Ovary (tissue), 9 donors: ENCODE results near the gene ADCY5. TPM values are rescaled to one million over a fixed set of nuclear protein-coding genes. Genes with fewer than 3 reads are reported as not detected.

ENCODE experiments used
- DNase-seq, 5 donors: peaks; one replicate each; pipeline ENCODE4 v3.0.0-alpha.2; 2019 to 2020
- H3K27ac ChIP-seq, 2 donors: fragments of 200-600 bp; one replicate each; pipeline versions ENCODE4 v1.5.1 to v1.8.0; 2019 to 2022
- H3K27me3 ChIP-seq: fragments of 200-600 bp; one replicate; pipeline ENCODE4 v1.8.0; 2022
- H3K36me3 ChIP-seq: fragments of 200-600 bp; sonication (generic); one replicate; pipeline ENCODE4 v1.5.1; 2019
- H3K4me1 ChIP-seq: one replicate; pipeline ENCODE4 v1.8.1; 2013; ENCODE audit warnings: mild to moderate bottlenecking, moderate library complexity; ENCODE audit not compliant: insufficient read depth
- H3K4me3 ChIP-seq: fragments of 200-600 bp; sonication (generic); one replicate; pipeline ENCODE4 v1.5.1; 2017
- H3K9me3 ChIP-seq, 2 donors: fragments of 200-600 bp in 1 of 2; sonication (generic) in 1 of 2; one replicate each; pipeline versions ENCODE4 v1.5.1 to v1.8.1; 2013 to 2019; ENCODE audit warnings: mild to moderate bottlenecking in 1 of 2, moderate library complexity in 1 of 2
- CTCF ChIP-seq, 3 donors: fragments of 450-650 bp in 2 of 3; fragments of 200-600 bp in 1 of 3; IDR thresholded peaks; one replicate each; pipeline versions ENCODE4 v1.5.1 to v1.8.0; 2016 to 2022; ENCODE audit warnings: antibody characterized with exemption in 3 of 3, mild to moderate bottlenecking in 1 of 3
- EP300 ChIP-seq: sonication (generic); formaldehyde crosslinking; IDR thresholded peaks from one replicate; pipeline ENCODE4 v1.6.1; 2017; ENCODE audit warnings: antibody characterized with exemption
- POLR2A ChIP-seq: fragments of 450-650 bp; IDR thresholded peaks from one replicate; pipeline ENCODE4 v1.6.1; 2017; ENCODE audit warnings: antibody characterized with exemption, mild to moderate bottlenecking, moderate library complexity
- WGBS, 3 donors: extraction: QIAGEN DNeasy Blood & Tissue Kit in 1 of 3; methylation state at CpG; one replicate each; pipeline versions ENCODE4 v1.1.5 to v1.1.7; 2013 to 2017; 5-methylcytosine and 5-hydroxymethylcytosine counted together
- intact Hi-C, 4 donors: fragments of 100-400 bp; cut with DNase I; formaldehyde crosslinking; loops; one replicate each; pipeline versions ENCODE4 v1.11.0 to v1.15.1; 2022 to 2023
- polyA plus RNA-seq, 2 donors: library from polyadenylated mRNA; stranded (reverse); fragments of 200-250 nt in 1 of 2; fragments of 350-450 nt in 1 of 2; fragmentation: Illumina TruSeq in 1 of 2; extraction: RNeasy Lipid Tissue Mini Kit (QIAGEN cat#74804) in 1 of 2; gene quantifications; one replicate each; pipeline ENCODE4 v1.2.3, GENCODE V29; 2013 to 2014
- total RNA-seq, 7 donors: library from RNA; depleted of rRNA in 2 of 7; stranded (reverse); fragments of >200 nt in 2 of 7; fragmentation: NEBNext Ultra II Directional in 3 of 7; extraction: Animal tissue kit (Norgen Biotek cat#: 25700) in 3 of 7; gene quantifications; one replicate each; pipeline versions ENCODE4 v1.1.0 to v1.2.4, GENCODE V29; 2016 to 2023
- donor health status: DM: no; HTN: no; CAD: no; lungs with moderate emphysema.
- donor health status: DM: no; HTN: no; CAD: no.
- donor health status: Bipolar disorder and iron deficiency.
- donor health status: DM: yes; HTN: yes; CAD: no.
- donor health status: DM: no; HTN: no; CAD: no.
- donor health status: DM: yes; HTN: yes; CAD: no.

The ADCY5 gene
- total and polyA plus RNA-seq, 9 donors = 5.3 to 36.2 (median 20.3) TPM

GRCh38 chr3:123300056-123300455 lies 148.8 kb downstream of the ADCY5 start:
- no peak overlapping the region for H3K4me3 ChIP-seq
- H3K27ac ChIP-seq = no peak overlapping the region
- DNase-seq = no peak
- TF ChIP-seq CTCF (IDR thresholded peaks at IDR 0.05) = no peak
- no peak for TF ChIP-seq EP300
- TF ChIP-seq POLR2A = no peak
- H3K36me3 ChIP-seq = no peaks in the 10 kb centered on the region
- no peaks in the 10 kb centered on the region for H3K4me1 ChIP-seq
- no peaks in the 10 kb centered on the region for H3K9me3 ChIP-seq
- WGBS, 3 donors = 91 to 93% (median 92%) methylated on average over 16 of the region's 16 CpGs
- intact Hi-C loops = no loop called here
- H3K27me3 ChIP-seq = no peaks in the 10 kb centered on the region

- Histone ChIP-seq H3K27ac (no peak overlapping the region), H3K4me3 (no peak overlapping the region), H3K36me3 (no peaks in the 10 kb centered on the region), H3K4me1 (no peaks in the 10 kb centered on the region), H3K27me3 (no peaks in the 10 kb centered on the region), H3K9me3 (no peaks in the 10 kb centered on the region)
- no peak for DNase-seq
- intact Hi-C loops = no loop called here
- TF ChIP-seq EP300 (no peak), CTCF (IDR thresholded peaks at IDR 0.05) (no peak), POLR2A (no peak)
- WGBS, 3 donors = 73 to 86% (median 78%) methylated on average over 7 to 8 of the region's 8 CpGs
Observed at GRCh38 chr3:123299581-123299980, 149.3 kb downstream of the ADCY5 start.

DNA sequence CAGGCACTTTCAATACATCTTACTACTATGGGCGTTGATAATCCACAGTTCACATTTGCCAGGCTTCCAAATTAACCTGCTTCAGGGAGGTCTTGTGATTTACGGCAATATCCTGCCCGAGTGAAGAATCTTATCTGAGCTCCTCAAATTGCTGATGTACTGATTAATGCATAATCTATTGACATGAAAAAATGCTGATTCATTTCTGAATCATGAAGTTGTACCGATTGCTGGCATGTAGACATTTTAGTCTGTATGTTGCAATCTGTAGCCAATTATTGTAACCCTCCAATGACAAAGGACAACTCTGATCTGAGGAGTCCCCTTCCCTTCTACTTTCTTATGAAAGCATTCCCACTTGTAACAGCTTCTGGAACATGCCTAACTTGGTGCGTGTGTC lies 150.0 kb downstream of the ADCY5 start:
- no peaks in the 10 kb centered on the region for H3K27me3 ChIP-seq
- DNase-seq = no peak
- intact Hi-C loops = no loop called here
- no peak overlapping the region for H3K27ac ChIP-seq
- H3K4me1 ChIP-seq = no peaks in the 10 kb centered on the region
- WGBS, 3 donors = 82 to 86% (median 83%) methylated on average over 5 of the region's 5 CpGs
- no peak for TF ChIP-seq POLR2A
- no peaks in the 10 kb centered on the region for H3K36me3 ChIP-seq
- no peaks in the 10 kb centered on the region for H3K9me3 ChIP-seq
- H3K4me3 ChIP-seq = no peak overlapping the region

DNA sequence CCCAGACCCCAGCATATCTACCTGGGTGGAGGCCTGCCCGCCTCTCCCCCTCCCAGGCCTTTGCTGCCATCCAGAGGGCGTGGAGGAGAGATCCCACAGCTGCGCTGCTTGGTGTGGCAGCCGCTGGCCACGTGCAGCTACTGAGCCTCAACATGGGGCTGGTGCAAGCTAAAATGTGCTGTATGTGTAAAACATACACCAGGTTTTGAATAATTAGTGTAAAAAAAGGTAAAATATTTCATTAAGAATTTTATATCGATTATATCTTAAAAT lies 151.3 kb downstream of the ADCY5 start:
- no peak for TF ChIP-seq POLR2A
- no peak for TF ChIP-seq EP300
- no peak for TF ChIP-seq CTCF (IDR thresholded peaks at IDR 0.05)
- H3K4me1 ChIP-seq = no peaks in the 10 kb centered on the region
- intact Hi-C loops = no loop called here
- H3K36me3 ChIP-seq = no peaks in the 10 kb centered on the region
- H3K9me3 ChIP-seq = no peaks in the 10 kb centered on the region
- WGBS, 3 donors = 86 to 88% (median 87%) methylated on average over 6 of the region's 6 CpGs
- H3K4me3 ChIP-seq = no peak overlapping the region
- no peak overlapping the region for H3K27ac ChIP-seq
- DNase-seq = no peak
- H3K27me3 ChIP-seq = no peaks in the 10 kb centered on the region

DNA sequence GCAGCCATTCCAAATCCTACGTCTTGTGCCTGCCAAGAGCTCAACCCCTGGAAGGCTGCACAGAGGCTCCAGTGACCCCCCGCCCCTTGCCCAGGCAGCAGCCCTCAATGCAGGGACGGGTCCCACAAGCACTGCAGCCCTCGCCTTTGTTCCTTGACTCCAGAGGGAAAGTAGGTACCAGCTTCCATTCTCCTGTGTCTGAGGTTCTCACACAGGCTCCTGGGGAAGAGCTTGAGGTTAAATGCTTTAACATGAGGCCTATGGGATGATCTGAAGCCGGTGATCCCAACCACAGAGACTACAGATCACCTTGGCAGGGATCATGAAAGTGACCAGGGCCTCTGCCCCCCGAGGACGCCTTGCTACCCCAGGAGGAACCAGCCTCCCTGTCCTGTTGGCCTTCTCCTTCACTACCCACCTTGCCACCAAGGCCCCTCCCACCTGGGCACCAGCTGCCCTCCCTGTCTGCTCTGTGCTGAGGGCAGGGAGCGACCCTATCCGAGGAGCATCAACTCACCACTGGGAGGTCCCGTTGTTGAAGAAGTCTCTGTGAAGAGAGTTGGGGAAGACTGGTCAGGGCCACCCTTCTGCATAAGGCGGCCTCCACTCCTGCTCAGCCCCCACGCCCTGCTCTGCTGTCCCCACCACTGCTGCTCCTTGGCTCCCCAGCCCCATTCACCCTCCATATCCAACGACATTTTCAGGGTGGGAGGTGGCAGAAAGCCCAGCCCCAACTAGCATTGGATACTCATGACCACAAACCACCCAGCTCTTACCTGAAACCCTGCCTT lies 151.9 kb downstream of the ADCY5 start:
- Histone ChIP-seq H3K36me3 (no peaks in the 10 kb centered on the region), H3K4me3 (no peak overlapping the region), H3K27ac (no peak overlapping the region), H3K27me3 (no peaks in the 10 kb centered on the region), H3K4me1 (no peaks in the 10 kb centered on the region), H3K9me3 (no peaks in the 10 kb centered on the region)
- WGBS, 3 donors = 80 to 85% (median 82%) methylated on average over 13 of the region's 13 CpGs
- DNase-seq = peak in 1 of 5 donors; percentile 13
- TF ChIP-seq CTCF (IDR thresholded peaks at IDR 0.05) (no peak), POLR2A (no peak), EP300 (no peak)
- intact Hi-C loops = no loop called here
